Measurements from ENCODE around the gene STARD9. TPM values are rescaled to one million over a fixed set of nuclear protein-coding genes. Genes with fewer than 3 reads are reported as not detected.

STARD9 gene
- total and polyA plus RNA-seq, 9 of the 15 experiments (the other 6 are each of a cell fraction or from before 2014, with no cell fraction given): 0.45 to 6.0 (median 3.6) TPM

GRCh38 chr15:42736793-42737528 lies 161.6 kb downstream of the STARD9 start, which contains the start of gene CDAN1 (continued):
- no peak for TF ChIP-seq KDM2B (CRISPR knock-in tag; IDR thresholded peaks at IDR 0.05)
- no peak for TF ChIP-seq NFATC3 (IDR thresholded peaks at IDR 0.05)
- TF ChIP-seq RCOR1 (IDR thresholded peaks at IDR 0.05; ENCODE audit: borderline replicate concordance in 1 of 2, low read depth in 2 of 2, low read length in 2 of 2): 0 out of 4 replicates have a peak, but pooled peaks of 1 of the 2 experiments have one; percentile 15
- TF ChIP-seq ZBTB8A (IDR thresholded peaks at IDR 0.05; ENCODE audit: partially characterized antibody): no peak
- TF ChIP-seq, protein P1, sequence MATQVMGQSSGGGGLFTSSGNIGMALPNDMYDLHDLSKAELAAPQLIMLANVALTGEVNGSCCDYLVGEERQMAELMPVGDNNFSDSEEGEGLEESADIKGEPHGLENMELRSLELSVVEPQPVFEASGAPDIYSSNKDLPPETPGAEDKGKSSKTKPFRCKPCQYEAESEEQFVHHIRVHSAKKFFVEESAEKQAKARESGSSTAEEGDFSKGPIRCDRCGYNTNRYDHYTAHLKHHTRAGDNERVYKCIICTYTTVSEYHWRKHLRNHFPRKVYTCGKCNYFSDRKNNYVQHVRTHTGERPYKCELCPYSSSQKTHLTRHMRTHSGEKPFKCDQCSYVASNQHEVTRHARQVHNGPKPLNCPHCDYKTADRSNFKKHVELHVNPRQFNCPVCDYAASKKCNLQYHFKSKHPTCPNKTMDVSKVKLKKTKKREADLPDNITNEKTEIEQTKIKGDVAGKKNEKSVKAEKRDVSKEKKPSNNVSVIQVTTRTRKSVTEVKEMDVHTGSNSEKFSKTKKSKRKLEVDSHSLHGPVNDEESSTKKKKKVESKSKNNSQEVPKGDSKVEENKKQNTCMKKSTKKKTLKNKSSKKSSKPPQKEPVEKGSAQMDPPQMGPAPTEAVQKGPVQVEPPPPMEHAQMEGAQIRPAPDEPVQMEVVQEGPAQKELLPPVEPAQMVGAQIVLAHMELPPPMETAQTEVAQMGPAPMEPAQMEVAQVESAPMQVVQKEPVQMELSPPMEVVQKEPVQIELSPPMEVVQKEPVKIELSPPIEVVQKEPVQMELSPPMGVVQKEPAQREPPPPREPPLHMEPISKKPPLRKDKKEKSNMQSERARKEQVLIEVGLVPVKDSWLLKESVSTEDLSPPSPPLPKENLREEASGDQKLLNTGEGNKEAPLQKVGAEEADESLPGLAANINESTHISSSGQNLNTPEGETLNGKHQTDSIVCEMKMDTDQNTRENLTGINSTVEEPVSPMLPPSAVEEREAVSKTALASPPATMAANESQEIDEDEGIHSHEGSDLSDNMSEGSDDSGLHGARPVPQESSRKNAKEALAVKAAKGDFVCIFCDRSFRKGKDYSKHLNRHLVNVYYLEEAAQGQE (IDR thresholded peaks at IDR 0.05; ENCODE audit: borderline replicate concordance): no peak
- TF ChIP-seq, protein P1 (CRISPR knock-in tag; IDR thresholded peaks at IDR 0.05; ENCODE audit: low read depth): 0 out of 2 replicates have a peak, but pooled peaks have one; percentile 38
- TF ChIP-seq ZNF277 (CRISPR knock-in tag; IDR thresholded peaks at IDR 0.05; ENCODE audit: borderline replicate concordance): no peak
- peak; percentile 63 for TF ChIP-seq MEIS2 (IDR thresholded peaks at IDR 0.05; ENCODE audit: partially characterized antibody)
- TF ChIP-seq GTF2F1 (IDR thresholded peaks at IDR 0.05; ENCODE audit: low read depth, low read length): 0 out of 2 replicates have a peak, but pooled peaks have one; percentile 26
- no peak for TF ChIP-seq RBM15 (IDR thresholded peaks at IDR 0.05; ENCODE audit: insufficient read depth, low read length)
- no peak for TF ChIP-seq ZNF561 (CRISPR knock-in tag; conservative IDR thresholded peaks at IDR 0.05)
- no peak for TF ChIP-seq HDAC2 (IDR thresholded peaks at IDR 0.05)
- peak; percentile 59; the same call in 1 of the 2 replicates for TF ChIP-seq CTBP1 (IDR thresholded peaks at IDR 0.05; ENCODE audit: borderline replicate concordance)
- TF ChIP-seq USF1 (CRISPR knock-in tag; IDR thresholded peaks at IDR 0.05): no peak
- no peak for TF ChIP-seq ZNF143 (CRISPR knock-in tag; IDR thresholded peaks at IDR 0.05)
- no peak for TF ChIP-seq GABPB1 (CRISPR knock-in tag; IDR thresholded peaks at IDR 0.05)
- TF ChIP-seq ZNF165 (CRISPR knock-in tag; IDR thresholded peaks at IDR 0.05; ENCODE audit: borderline replicate concordance): no peak; the same call in 1 of the 2 replicates
- TF ChIP-seq COPS2 (conservative IDR thresholded peaks at IDR 0.05): no peak
- 0 out of 2 replicates have a peak, but pooled peaks have one; percentile 25 for TF ChIP-seq NFIC (IDR thresholded peaks at IDR 0.05)
- no peak for TF ChIP-seq TFAM (CRISPR knock-in tag; conservative IDR thresholded peaks at IDR 0.05)
